HepG2 (cell line): ENCODE data around the gene GIPC2. TPM values are rescaled to one million over a fixed set of nuclear protein-coding genes. Genes with fewer than 3 reads are reported as not detected.

ENCODE experiments used
- ATAC-seq: fragments of 200-7000 bp; cut with Tn5 transposase; 3 replicates; pipeline ENCODE4 v1.9.1; 2020; ENCODE audit warnings: mild to moderate bottlenecking, moderate library complexity
- BruUV-seq: library from RNA; stranded (reverse); fragments of 400-500 nt; replicated peaks from 2 replicates; lab custom pipeline; 2021; lab: Mats Ljungman, UMichigan
- CTCF ChIA-PET: fragments of 300-600 bp; formaldehyde crosslinking; extraction: SDS; loops from one replicate; lab custom pipeline; 2021; ENCODE audit warnings: low total read pairs, inconsistent platforms, low intra/inter-chr PET ratio; lab: Yijun Ruan, JAX
- POLR2A ChIA-PET: fragments of 350-600 bp; sonication (Branson Sonifier 250); formaldehyde crosslinking; loops from one replicate; lab custom pipeline; 2020; ENCODE audit warnings: antibody characterized with exemption, inconsistent platforms; lab: Yijun Ruan, JAX
- DNase-seq: peaks from one replicate; pipeline ENCODE4 v3.0.0-alpha.2; 2015; ENCODE audit warnings: low spot score
- FAIRE-seq: peaks from 3 replicates; lab custom pipeline; 2011; peaks lifted over from hg19 to GRCh38; lab: Jason Lieb, UNC
- H2AFZ ChIP-seq: one replicate; pipeline ENCODE4 v1.6.1; 2011; ENCODE audit warnings: low read length, inconsistent platforms
- H3K27ac ChIP-seq: fragments of 300-600 bp; 3 replicates; pipeline ENCODE4 v1.8.0; 2011; ENCODE audit warnings: mixed run types, mild to moderate bottlenecking, mixed read lengths, low read length, inconsistent platforms; ENCODE audit not compliant: insufficient read depth; ENCODE audit errors: extremely low read length
- H3K27me3 ChIP-seq, 2 experiments: fragments of 200-600 bp in 1 of 2; 2 replicates in 1 of 2; 3 replicates in 1 of 2; pipeline versions ENCODE4 v1.6.0 to v1.8.0; 2011; ENCODE audit warnings: low read length in 2 of 2, mild to moderate bottlenecking in 2 of 2, moderate library complexity in 2 of 2, inconsistent platforms in 1 of 2; ENCODE audit not compliant: insufficient read depth in 2 of 2, control insufficient read depth in 1 of 2
- H3K36me3 ChIP-seq, 2 experiments: fragments of 200-600 bp in 1 of 2; replicated peaks in 1 of 2; 2 replicates in 1 of 2; 3 replicates in 1 of 2; pipeline versions ENCODE4 v1.5.1 to v1.8.0; 2011; ENCODE audit warnings: low read length in 2 of 2, inconsistent platforms in 1 of 2; ENCODE audit not compliant: insufficient read depth in 2 of 2, control insufficient read depth in 1 of 2
- H3K4me1 ChIP-seq: 2 replicates; pipeline ENCODE4 v1.5.1; 2012; ENCODE audit warnings: low read length, inconsistent platforms; ENCODE audit not compliant: insufficient read depth
- H3K4me2 ChIP-seq: 2 replicates; pipeline ENCODE4 v1.6.0; 2011; ENCODE audit warnings: low read depth, low read length, inconsistent platforms
- H3K4me3 ChIP-seq, 3 experiments: fragments of 200-600 bp in 1 of 3; sonication (generic), shearing (Covaris generic) in 1 of 3; replicated peaks in 1 of 3; 2 replicates each; pipeline ENCODE4 v1.5.1; 2011 to 2016; ENCODE audit warnings: low read length in 3 of 3, inconsistent platforms in 2 of 3, low read depth in 2 of 3, mild to moderate bottlenecking in 2 of 3, control low read depth in 1 of 3, mixed read lengths in 1 of 3; ENCODE audit not compliant: insufficient read depth in 1 of 3
- H3K79me2 ChIP-seq: one replicate; pipeline ENCODE4 v1.6.1; 2011; ENCODE audit warnings: low read length, inconsistent platforms; ENCODE audit not compliant: insufficient read depth
- H3K9ac ChIP-seq: 2 replicates; pipeline ENCODE4 v1.6.0; 2011; ENCODE audit warnings: mild to moderate bottlenecking, low read depth, low read length, inconsistent platforms; ENCODE audit not compliant: insufficient read depth
- H3K9me3 ChIP-seq: 2 replicates; pipeline ENCODE4 v1.5.1; 2012; ENCODE audit warnings: mild to moderate bottlenecking, low read length
- H4K20me1 ChIP-seq: 2 replicates; pipeline ENCODE4 v1.6.0; 2011; ENCODE audit warnings: inconsistent platforms, mild to moderate bottlenecking, low read length, moderate library complexity; ENCODE audit not compliant: insufficient read depth
- ARNT2 ChIP-seq: sonication (generic); formaldehyde crosslinking; IDR thresholded peaks from 2 replicates; pipeline ENCODE4 v1.8.0; 2022; ENCODE audit warnings: mild to moderate bottlenecking, low read depth, missing genetic modification reagents, moderate library complexity
- ATF7-NPFF ChIP-seq: sonication (generic); formaldehyde crosslinking; IDR thresholded peaks from 2 replicates; pipeline ENCODE4 v1.8.1; 2023; ENCODE audit warnings: mild to moderate bottlenecking, low read depth, missing genetic modification reagents, moderate library complexity
- CHCHD3 ChIP-seq: sonication (generic); formaldehyde crosslinking; IDR thresholded peaks from 2 replicates; pipeline ENCODE4 v1.8.0; 2022; ENCODE audit warnings: mild to moderate bottlenecking, missing genetic modification reagents, moderate library complexity
- DNMT3B ChIP-seq: conservative IDR thresholded peaks from 2 replicates; pipeline ENCODE4 v1.6.1; 2016; ENCODE audit warnings: missing biosample characterization, control low read depth
- HIVEP1 ChIP-seq: sonication (generic); formaldehyde crosslinking; IDR thresholded peaks from 2 replicates; pipeline ENCODE4 v1.4.0; 2020; ENCODE audit warnings: mild to moderate bottlenecking, missing genetic modification reagents
- MTF1 ChIP-seq: sonication (generic); formaldehyde crosslinking; IDR thresholded peaks from 2 replicates; pipeline ENCODE4 v1.5.0; 2020; ENCODE audit warnings: missing genetic modification reagents
- RXRA ChIP-seq: sonication (generic); formaldehyde crosslinking; IDR thresholded peaks from 2 replicates; pipeline ENCODE4 v1.5.1; 2020; ENCODE audit warnings: missing genetic modification reagents
- SIN3B ChIP-seq: fragments of 150-350 bp; IDR thresholded peaks from 2 replicates; pipeline ENCODE4 v1.6.1; 2014; ENCODE audit warnings: low read length
- ZNF543 ChIP-seq: sonication (generic); formaldehyde crosslinking; IDR thresholded peaks from 2 replicates; pipeline ENCODE4 v1.4.0; 2020; ENCODE audit warnings: mild to moderate bottlenecking, missing genetic modification reagents
- whole genome bisulfite sequencing: methylation state at CpG from one replicate; pipeline ENCODE4 v1.1.6; 2017; ENCODE audit warnings: low lambda C conversion rate; 5-methylcytosine and 5-hydroxymethylcytosine counted together
- in situ Hi-C: cut with HindIII; loops from 2 replicates; pipeline ENCODE4 v1.10.0; 2017; ENCODE audit warnings: low pct_unique_long_range_greater_than_20kb; ENCODE audit not compliant: extremely low pct_ligation_motif_present
- intact Hi-C: fragments of 100-400 bp; cut with micrococcal nuclease; formaldehyde crosslinking; loops from one replicate; pipeline ENCODE4 v1.10.0; 2022; ENCODE audit not compliant: unreplicated experiment
- polyA plus RNA-seq, 8 experiments: library from polyadenylated mRNA; depleted of rRNA in 3 of 8; stranded (reverse) in 7 of 8; unstranded in 1 of 8; fragments of >200 nt; fragmentation: Illumina TruSeq in 4 of 8; extraction: Trizol in 4 of 8; gene quantifications; 2 replicates each; pipeline versions ENCODE4 v1.2.1 to v1.2.3, GENCODE V29; 2011 to 2016; ENCODE audit warnings: low read depth in 4 of 8, missing spikeins in 1 of 8, mixed read lengths in 1 of 8; ENCODE audit not compliant: insufficient read depth in 1 of 8
- total RNA-seq, 5 experiments: library from RNA; depleted of rRNA; stranded (reverse); fragments of >200 nt; fragmentation: Illumina TruSeq; extraction: Trizol; gene quantifications; 2 replicates each; pipeline ENCODE4 v1.2.3, GENCODE V29; 2016; ENCODE audit warnings: low read depth in 1 of 5
- TF ChIP-seq, protein P1 (sequence below): sonication (generic); formaldehyde crosslinking; IDR thresholded peaks from 2 replicates; pipeline ENCODE4 v1.4.0; 2020; ENCODE audit warnings: mild to moderate bottlenecking, missing genetic modification reagents
- TF ChIP-seq, protein P2 (sequence below): sonication (generic); formaldehyde crosslinking; IDR thresholded peaks from 2 replicates; pipeline ENCODE4 v1.4.0; 2020; ENCODE audit warnings: low read depth, mild to moderate bottlenecking, missing genetic modification reagents
- TF ChIP-seq, protein P3 (sequence below): sonication (generic); formaldehyde crosslinking; IDR thresholded peaks from 2 replicates; pipeline ENCODE4 v1.5.0; 2020; ENCODE audit warnings: mild to moderate bottlenecking, missing genetic modification reagents, borderline replicate concordance
- TF ChIP-seq, protein P4 (sequence below): sonication (generic); formaldehyde crosslinking; IDR thresholded peaks from 2 replicates; pipeline ENCODE4 v1.4.0; 2020; ENCODE audit warnings: missing genetic modification reagents
- TF ChIP-seq, protein P5 (sequence below): sonication (generic); formaldehyde crosslinking; IDR thresholded peaks from 2 replicates; pipeline ENCODE4 v1.8.1; 2022; ENCODE audit warnings: low read depth, mild to moderate bottlenecking, missing genetic modification reagents

Gene GIPC2
- total and polyA plus RNA-seq, 2 of the 13 experiments (the other 11 are each of a cell fraction or from before 2014, with no cell fraction given) = 6.1 to 21.6 TPM

DNA sequence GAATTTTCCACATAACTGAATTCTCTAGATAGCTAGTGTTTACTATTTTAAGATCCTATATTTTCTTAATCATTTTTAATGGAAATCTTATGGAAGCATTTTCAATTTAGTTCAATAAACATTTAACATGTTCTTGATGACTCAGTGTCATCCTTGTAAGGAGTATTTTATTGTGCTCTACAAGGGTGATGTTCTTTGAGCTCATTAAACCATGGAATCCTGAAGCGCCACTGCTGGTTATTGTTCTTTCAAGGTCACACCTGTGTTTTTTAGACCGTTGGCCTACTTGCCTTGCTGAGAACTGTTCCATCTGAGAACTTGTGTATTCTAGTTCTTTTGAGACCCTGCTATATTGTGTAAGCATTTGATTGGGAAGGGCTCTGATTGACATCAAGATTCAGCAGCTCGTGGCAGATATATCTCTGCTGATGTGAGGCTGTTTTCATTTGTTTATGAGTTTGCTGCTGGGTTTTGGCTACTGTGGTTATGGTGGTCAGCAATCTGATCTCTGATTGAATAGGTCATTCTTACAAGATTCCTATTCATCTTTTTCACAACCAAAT lies 132.0 kb downstream of the GIPC2 start (continued):
- TF ChIP-seq, protein P1, sequence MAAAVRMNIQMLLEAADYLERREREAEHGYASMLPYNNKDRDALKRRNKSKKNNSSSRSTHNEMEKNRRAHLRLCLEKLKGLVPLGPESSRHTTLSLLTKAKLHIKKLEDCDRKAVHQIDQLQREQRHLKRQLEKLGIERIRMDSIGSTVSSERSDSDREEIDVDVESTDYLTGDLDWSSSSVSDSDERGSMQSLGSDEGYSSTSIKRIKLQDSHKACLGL (CRISPR knock-in tag) = no peak
- TF ChIP-seq HIVEP1 = no peak
- no peak for TF ChIP-seq SIN3B
- TF ChIP-seq, protein P2, sequence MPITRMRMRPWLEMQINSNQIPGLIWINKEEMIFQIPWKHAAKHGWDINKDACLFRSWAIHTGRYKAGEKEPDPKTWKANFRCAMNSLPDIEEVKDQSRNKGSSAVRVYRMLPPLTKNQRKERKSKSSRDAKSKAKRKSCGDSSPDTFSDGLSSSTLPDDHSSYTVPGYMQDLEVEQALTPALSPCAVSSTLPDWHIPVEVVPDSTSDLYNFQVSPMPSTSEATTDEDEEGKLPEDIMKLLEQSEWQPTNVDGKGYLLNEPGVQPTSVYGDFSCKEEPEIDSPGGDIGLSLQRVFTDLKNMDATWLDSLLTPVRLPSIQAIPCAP = no peak
- TF ChIP-seq, protein P3, sequence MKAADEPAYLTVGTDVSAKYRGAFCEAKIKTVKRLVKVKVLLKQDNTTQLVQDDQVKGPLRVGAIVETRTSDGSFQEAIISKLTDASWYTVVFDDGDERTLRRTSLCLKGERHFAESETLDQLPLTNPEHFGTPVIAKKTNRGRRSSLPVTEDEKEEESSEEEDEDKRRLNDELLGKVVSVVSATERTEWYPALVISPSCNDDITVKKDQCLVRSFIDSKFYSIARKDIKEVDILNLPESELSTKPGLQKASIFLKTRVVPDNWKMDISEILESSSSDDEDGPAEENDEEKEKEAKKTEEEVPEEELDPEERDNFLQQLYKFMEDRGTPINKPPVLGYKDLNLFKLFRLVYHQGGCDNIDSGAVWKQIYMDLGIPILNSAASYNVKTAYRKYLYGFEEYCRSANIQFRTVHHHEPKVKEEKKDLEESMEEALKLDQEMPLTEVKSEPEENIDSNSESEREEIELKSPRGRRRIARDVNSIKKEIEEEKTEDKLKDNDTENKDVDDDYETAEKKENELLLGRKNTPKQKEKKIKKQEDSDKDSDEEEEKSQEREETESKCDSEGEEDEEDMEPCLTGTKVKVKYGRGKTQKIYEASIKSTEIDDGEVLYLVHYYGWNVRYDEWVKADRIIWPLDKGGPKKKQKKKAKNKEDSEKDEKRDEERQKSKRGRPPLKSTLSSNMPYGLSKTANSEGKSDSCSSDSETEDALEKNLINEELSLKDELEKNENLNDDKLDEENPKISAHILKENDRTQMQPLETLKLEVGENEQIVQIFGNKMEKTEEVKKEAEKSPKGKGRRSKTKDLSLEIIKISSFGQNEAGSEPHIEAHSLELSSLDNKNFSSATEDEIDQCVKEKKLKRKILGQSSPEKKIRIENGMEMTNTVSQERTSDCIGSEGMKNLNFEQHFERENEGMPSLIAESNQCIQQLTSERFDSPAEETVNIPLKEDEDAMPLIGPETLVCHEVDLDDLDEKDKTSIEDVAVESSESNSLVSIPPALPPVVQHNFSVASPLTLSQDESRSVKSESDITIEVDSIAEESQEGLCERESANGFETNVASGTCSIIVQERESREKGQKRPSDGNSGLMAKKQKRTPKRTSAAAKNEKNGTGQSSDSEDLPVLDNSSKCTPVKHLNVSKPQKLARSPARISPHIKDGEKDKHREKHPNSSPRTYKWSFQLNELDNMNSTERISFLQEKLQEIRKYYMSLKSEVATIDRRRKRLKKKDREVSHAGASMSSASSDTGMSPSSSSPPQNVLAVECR (CRISPR knock-in tag) = no peak

DNA sequence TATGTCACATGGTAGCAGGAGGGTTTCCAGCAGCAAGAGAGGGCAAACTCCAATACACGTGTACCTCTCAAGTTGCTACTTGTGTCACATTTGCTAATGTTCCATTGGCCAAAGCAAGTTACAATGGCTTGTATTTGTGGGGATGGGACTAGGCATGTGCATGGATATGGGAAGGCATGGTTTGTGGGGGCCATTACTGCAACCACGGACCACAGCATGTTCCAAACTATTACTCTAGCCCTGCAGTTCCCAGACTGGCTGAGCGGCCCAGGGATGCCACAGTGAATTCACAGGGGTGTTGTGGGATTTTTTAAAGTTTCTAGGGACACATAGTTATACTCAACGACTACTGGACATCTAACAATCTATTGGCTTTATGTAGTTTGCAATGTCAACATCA lies 133.1 kb downstream of the GIPC2 start:
- ChIA-PET POLR2A (no interaction called here), CTCF (no interaction called here)
- no peaks in the 10 kb centered on the region for H3K9me3 ChIP-seq
- DNase-seq = no peak
- H4K20me1 ChIP-seq = no peaks in the 10 kb centered on the region
- no TSS peak for BruUV-seq
- WGBS = 67% methylated on average over 3 of the region's 4 CpGs
- in situ Hi-C loops = no loop called here
- H3K36me3 ChIP-seq = no peaks in the 10 kb centered on the region
- no peaks in the 10 kb centered on the region for H3K79me2 ChIP-seq
- no peak overlapping the region for H3K27ac ChIP-seq
- H3K27me3 ChIP-seq = no peaks in the 10 kb centered on the region
- no peak overlapping the region for H3K4me3 ChIP-seq
- H3K9ac ChIP-seq = no peak overlapping the region
- 0 out of 2 replicates have a peak, but pooled peaks cover 5% of the 10 kb centered on the region for H3K4me1 ChIP-seq
- H3K4me2 ChIP-seq = no peak overlapping the region
- ATAC-seq = no peak
- no peak for FAIRE-seq
- no peak overlapping the region for H2AFZ ChIP-seq
- intact Hi-C loops = no loop called here
- no peak for TF ChIP-seq CHCHD3 (CRISPR knock-in tag)
- TF ChIP-seq ARNT2 (CRISPR knock-in tag) = no peak
- TF ChIP-seq, protein P4, sequence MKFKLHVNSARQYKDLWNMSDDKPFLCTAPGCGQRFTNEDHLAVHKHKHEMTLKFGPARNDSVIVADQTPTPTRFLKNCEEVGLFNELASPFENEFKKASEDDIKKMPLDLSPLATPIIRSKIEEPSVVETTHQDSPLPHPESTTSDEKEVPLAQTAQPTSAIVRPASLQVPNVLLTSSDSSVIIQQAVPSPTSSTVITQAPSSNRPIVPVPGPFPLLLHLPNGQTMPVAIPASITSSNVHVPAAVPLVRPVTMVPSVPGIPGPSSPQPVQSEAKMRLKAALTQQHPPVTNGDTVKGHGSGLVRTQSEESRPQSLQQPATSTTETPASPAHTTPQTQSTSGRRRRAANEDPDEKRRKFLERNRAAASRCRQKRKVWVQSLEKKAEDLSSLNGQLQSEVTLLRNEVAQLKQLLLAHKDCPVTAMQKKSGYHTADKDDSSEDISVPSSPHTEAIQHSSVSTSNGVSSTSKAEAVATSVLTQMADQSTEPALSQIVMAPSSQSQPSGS = no peak
- no peak for TF ChIP-seq ATF7-NPFF (CRISPR knock-in tag)
- no peak for TF ChIP-seq MTF1 (CRISPR knock-in tag)
- no peak for TF ChIP-seq DNMT3B
- TF ChIP-seq ZNF543 (CRISPR knock-in tag) = no peak
- no peak for TF ChIP-seq RXRA
- TF ChIP-seq, protein P5, sequence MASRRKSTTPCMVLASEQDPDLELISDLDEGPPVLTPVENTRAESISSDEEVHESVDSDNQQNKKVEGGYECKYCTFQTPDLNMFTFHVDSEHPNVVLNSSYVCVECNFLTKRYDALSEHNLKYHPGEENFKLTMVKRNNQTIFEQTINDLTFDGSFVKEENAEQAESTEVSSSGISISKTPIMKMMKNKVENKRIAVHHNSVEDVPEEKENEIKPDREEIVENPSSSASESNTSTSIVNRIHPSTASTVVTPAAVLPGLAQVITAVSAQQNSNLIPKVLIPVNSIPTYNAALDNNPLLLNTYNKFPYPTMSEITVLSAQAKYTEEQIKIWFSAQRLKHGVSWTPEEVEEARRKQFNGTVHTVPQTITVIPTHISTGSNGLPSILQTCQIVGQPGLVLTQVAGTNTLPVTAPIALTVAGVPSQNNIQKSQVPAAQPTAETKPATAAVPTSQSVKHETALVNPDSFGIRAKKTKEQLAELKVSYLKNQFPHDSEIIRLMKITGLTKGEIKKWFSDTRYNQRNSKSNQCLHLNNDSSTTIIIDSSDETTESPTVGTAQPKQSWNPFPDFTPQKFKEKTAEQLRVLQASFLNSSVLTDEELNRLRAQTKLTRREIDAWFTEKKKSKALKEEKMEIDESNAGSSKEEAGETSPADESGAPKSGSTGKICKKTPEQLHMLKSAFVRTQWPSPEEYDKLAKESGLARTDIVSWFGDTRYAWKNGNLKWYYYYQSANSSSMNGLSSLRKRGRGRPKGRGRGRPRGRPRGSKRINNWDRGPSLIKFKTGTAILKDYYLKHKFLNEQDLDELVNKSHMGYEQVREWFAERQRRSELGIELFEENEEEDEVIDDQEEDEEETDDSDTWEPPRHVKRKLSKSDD = no peak
